Measurements from ENCODE around the gene DNAJB6. TPM values are rescaled to one million over a fixed set of nuclear protein-coding genes. Genes with fewer than 3 reads are reported as not detected.

The DNAJB6 gene
- total RNA-seq, 1 experiment from 2014 or later, result 201 TPM

GRCh38 chr7:157383868-157384267 is 47.1 kb downstream of the DNAJB6 start:
- Histone ChIP-seq H3K36me3 (ENCODE audit: control insufficient read depth, insufficient read depth, low read length) (peaks cover 25% of the 10 kb centered on the region), H3K27me3 (ENCODE audit: control insufficient read depth, insufficient read depth, low read length) (no peaks in the 10 kb centered on the region), H3K9me3 (ENCODE audit: control insufficient read depth, insufficient read depth, low read depth, low read length) (no peaks in the 10 kb centered on the region), H3K4me1 (ENCODE audit: control insufficient read depth, insufficient read depth, low read length) (peaks cover 15% of the 10 kb centered on the region), H3K27ac (ENCODE audit: low read length) (no peak overlapping the region), H3K4me3 (ENCODE audit: low read depth in 2 of 2, low read length in 2 of 2) (no peak overlapping the region)
- no peak for ATAC-seq
- intact Hi-C loops (cut with micrococcal nuclease; ENCODE audit: unreplicated experiment) (no loop called here), in situ Hi-C loops (cut with HindIII; ENCODE audit: low pct_unique_long_range_greater_than_20kb, low sequenced_read_pairs) (loop anchor here (5.0 kb wide), 1 partner anchor 47 kb away; the partner anchor contains the start of gene DNAJB6)
- ChIA-PET POLR2A (no interaction called here), CTCF (no interaction called here)
- DNase-seq (ENCODE audit: low read depth, low spot score), result no peak
- TF ChIP-seq SIN3A (IDR thresholded peaks at IDR 0.05; ENCODE audit: borderline replicate concordance, insufficient read depth, low read depth, low read length) (no peak), REST (IDR thresholded peaks at IDR 0.05; ENCODE audit: insufficient read depth in 1 of 2, low read depth in 2 of 2, low read length in 1 of 2) (no peak), POLR2AphosphoS5 (IDR thresholded peaks at IDR 0.05; ENCODE audit: low read depth, low read length) (no peak), TCF7L2 (IDR thresholded peaks at IDR 0.05; ENCODE audit: low read depth, low read length) (no peak), CTCF (IDR thresholded peaks at IDR 0.05) (no peak)
- no TSS peak for BruUV-seq (replicated peaks)

GRCh38 chr7:157384301-157384700 is 47.5 kb downstream of the DNAJB6 start:
- H3K27me3 ChIP-seq (ENCODE audit: control insufficient read depth, insufficient read depth, low read length), result no peaks in the 10 kb centered on the region
- no TSS peak for BruUV-seq (replicated peaks)
- no peak for ATAC-seq
- TF ChIP-seq CTCF (IDR thresholded peaks at IDR 0.05) (no peak), POLR2AphosphoS5 (IDR thresholded peaks at IDR 0.05; ENCODE audit: low read depth, low read length) (no peak), SIN3A (IDR thresholded peaks at IDR 0.05; ENCODE audit: borderline replicate concordance, insufficient read depth, low read depth, low read length) (no peak), TCF7L2 (IDR thresholded peaks at IDR 0.05; ENCODE audit: low read depth, low read length) (no peak), REST (IDR thresholded peaks at IDR 0.05; ENCODE audit: insufficient read depth in 1 of 2, low read depth in 2 of 2, low read length in 1 of 2) (no peak)
- H3K27ac ChIP-seq (ENCODE audit: low read length), result no peak overlapping the region; the same call in 1 of the 2 replicates
- POLR2A ChIA-PET, result no interaction called here
- no peak for DNase-seq (ENCODE audit: low read depth, low spot score)
- H3K4me3 ChIP-seq (ENCODE audit: low read depth in 2 of 2, low read length in 2 of 2), result no peak overlapping the region
- peaks cover 30% of the 10 kb centered on the region for H3K36me3 ChIP-seq (ENCODE audit: control insufficient read depth, insufficient read depth, low read length)
- in situ Hi-C loops (cut with HindIII; ENCODE audit: low pct_unique_long_range_greater_than_20kb, low sequenced_read_pairs) (loop anchor here (5.0 kb wide), 1 partner anchor 47 kb away; the partner anchor contains the start of gene DNAJB6), intact Hi-C loops (cut with micrococcal nuclease; ENCODE audit: unreplicated experiment) (no loop called here)
- CTCF ChIA-PET, result no interaction called here
- no peaks in the 10 kb centered on the region for H3K9me3 ChIP-seq (ENCODE audit: control insufficient read depth, insufficient read depth, low read depth, low read length)
- peaks cover 15% of the 10 kb centered on the region for H3K4me1 ChIP-seq (ENCODE audit: control insufficient read depth, insufficient read depth, low read length)
